Endodermal cell (in vitro differentiated cells): ENCODE data around the gene NOS3. TPM values are rescaled to one million over a fixed set of nuclear protein-coding genes. Genes with fewer than 3 reads are reported as not detected.

Experiments
- DNase-seq: peaks from one replicate; pipeline ENCODE4 v3.0.0-alpha.2; 2017
- H3K27ac ChIP-seq: 2 replicates; pipeline ENCODE4 v1.5.1; 2013; ENCODE audit warnings: mild to moderate bottlenecking, low read depth, low read length, moderate library complexity
- H3K27me3 ChIP-seq: 2 replicates; pipeline ENCODE4 v1.6.1; 2013; ENCODE audit warnings: mild to moderate bottlenecking, low read length, moderate library complexity; ENCODE audit not compliant: insufficient read depth, control insufficient read depth, poor library complexity, severe bottlenecking
- H3K36me3 ChIP-seq: 2 replicates; pipeline ENCODE4 v1.7.0; 2013; ENCODE audit warnings: mild to moderate bottlenecking, low read length, moderate library complexity; ENCODE audit not compliant: control insufficient read depth, insufficient read depth
- H3K4me1 ChIP-seq: one replicate; pipeline ENCODE4 v1.7.0; 2013; ENCODE audit warnings: low read length; ENCODE audit not compliant: control insufficient read depth, insufficient read depth
- H3K4me3 ChIP-seq: 2 replicates; pipeline ENCODE4 v1.5.1; 2013; ENCODE audit warnings: mild to moderate bottlenecking, low read length, moderate library complexity
- H3K9ac ChIP-seq: 2 replicates; pipeline ENCODE4 v1.6.1; 2013; ENCODE audit warnings: mild to moderate bottlenecking, low read length, moderate library complexity; ENCODE audit not compliant: poor library complexity, severe bottlenecking; ENCODE audit errors: extremely low read depth
- H3K9me3 ChIP-seq: 2 replicates; pipeline ENCODE4 v1.6.1; 2013; ENCODE audit warnings: mild to moderate bottlenecking, low read length, moderate library complexity; ENCODE audit not compliant: control insufficient read depth
- H3K27ac Mint-ChIP-seq: 2 replicates; pipeline ENCODE4 v1.8.0; 2020; ENCODE audit warnings: mixed read lengths
- H3K27me3 Mint-ChIP-seq: 2 replicates; pipeline ENCODE4 v1.8.0; 2021; ENCODE audit warnings: mild to moderate bottlenecking, mixed read lengths; ENCODE audit not compliant: insufficient read depth
- H3K36me3 Mint-ChIP-seq: 2 replicates; pipeline ENCODE4 v1.8.0; 2020; ENCODE audit warnings: low read depth, mixed read lengths
- H3K4me1 Mint-ChIP-seq: 2 replicates; pipeline ENCODE4 v1.8.0; 2020; ENCODE audit warnings: mixed read lengths
- H3K4me3 Mint-ChIP-seq: 2 replicates; pipeline ENCODE4 v1.8.0; 2020; ENCODE audit warnings: mild to moderate bottlenecking, moderate library complexity, mixed read lengths
- H3K9me3 Mint-ChIP-seq: 2 replicates; pipeline ENCODE4 v1.8.0; 2020; ENCODE audit warnings: mild to moderate bottlenecking, mixed read lengths
- CTCF ChIP-seq: fragments of 200-600 bp; sonication (generic); conservative IDR thresholded peaks from 2 replicates; pipeline ENCODE4 v1.5.0; 2021; ENCODE audit warnings: antibody characterized with exemption, mild to moderate bottlenecking
- WGBS, 2 experiments: methylation state at CpG; one replicate each; pipeline versions ENCODE4 v1.1.5 to v1.1.7; 2013; ENCODE audit warnings: missing lambda C conversion rate in 2 of 2, mixed read lengths in 1 of 2; ENCODE audit not compliant: insufficient coverage in 1 of 2, insufficient read length in 1 of 2; 5-methylcytosine and 5-hydroxymethylcytosine counted together
- total RNA-seq, 2 donors: library from RNA; stranded (reverse); fragmentation: NEBNext Ultra II Directional in 1 of 2; extraction: Animal tissue kit (Norgen Biotek cat#: 25700) in 1 of 2; gene quantifications; 2 replicates in 1 of 2; 3 replicates in 1 of 2; pipeline ENCODE4 v1.2.1, GENCODE V29; 2021

NOS3 gene
- total RNA-seq, 2 donors from 2014 or later, result 2.3 to 9.1 TPM

- WGBS, 2 experiments, result 77 to 82% methylated on average over 11 to 19 of the region's 19 CpGs
- Mint-ChIP-seq H3K4me1 (peaks cover 8% of the 10 kb centered on the region), H3K36me3 (no peaks in the 10 kb centered on the region), H3K27me3 (peaks cover 8% of the 10 kb centered on the region), H3K4me3 (no peak overlapping the region), H3K9me3 (no peaks in the 10 kb centered on the region), H3K27ac (no peak overlapping the region)
- DNase-seq, result no peak
- H3K4me1 ChIP-seq, result no peaks in the 10 kb centered on the region
- H3K9me3 ChIP-seq, result no peaks in the 10 kb centered on the region
- TF ChIP-seq CTCF, result no peak
- H3K4me3 ChIP-seq, result no peak overlapping the region
- peaks cover 5% of the 10 kb centered on the region for H3K27me3 ChIP-seq
- H3K9ac ChIP-seq, result no peak overlapping the region
- no peak overlapping the region for H3K27ac ChIP-seq
- H3K36me3 ChIP-seq, result no peaks in the 10 kb centered on the region
These were observed 45.5 kb upstream of the NOS3 start for GRCh38 chr7:150945171-150945852.

GRCh38 chr7:150945853-150946420 is 44.9 kb upstream of the NOS3 start:
- no peak overlapping the region for H3K27ac Mint-ChIP-seq

More at GRCh38 chr7:150945853-150946420, 44.9 kb upstream of the NOS3 start:
- Histone ChIP-seq H3K27ac (no peak overlapping the region), H3K4me3 (no peak overlapping the region), H3K4me1 (no peaks in the 10 kb centered on the region), H3K36me3 (no peaks in the 10 kb centered on the region), H3K27me3 (peaks cover 5% of the 10 kb centered on the region), H3K9ac (no peak overlapping the region), H3K9me3 (no peaks in the 10 kb centered on the region)
- WGBS, 2 experiments, result 87% methylated on average over 15 to 17 of the region's 17 CpGs
- Mint-ChIP-seq H3K9me3 (no peaks in the 10 kb centered on the region), H3K4me3 (no peak overlapping the region), H3K27me3 (peaks cover 8% of the 10 kb centered on the region), H3K4me1 (peaks cover 8% of the 10 kb centered on the region), H3K36me3 (no peaks in the 10 kb centered on the region)
- DNase-seq, result no peak
- TF ChIP-seq CTCF, result no peak
